Right cardiac atrium (tissue), 5 donors: ENCODE results near the gene MAN1A2. TPM values are rescaled to one million over a fixed set of nuclear protein-coding genes. Genes with fewer than 3 reads are reported as not detected.

Experiments used
- ATAC-seq, 2 donors: fragments of 200-7000 bp; cut with Tn5 transposase; one replicate each; pipeline versions ENCODE4 v1.8.0 to v1.9.1; 2020; ENCODE audit warnings: moderate library complexity in 2 of 2, mild to moderate bottlenecking in 1 of 2
- DNase-seq, 3 donors: peaks; one replicate each; pipeline ENCODE4 v3.0.0-alpha.2; 2020
- H3K27ac ChIP-seq: one replicate; pipeline ENCODE4 v1.5.1; 2013; ENCODE audit warnings: mild to moderate bottlenecking, low read length, control low read depth, moderate library complexity
- H3K27me3 ChIP-seq: one replicate; pipeline ENCODE4 v1.6.1; 2013; ENCODE audit not compliant: control insufficient read depth, insufficient read depth
- H3K4me1 ChIP-seq: one replicate; pipeline ENCODE4 v1.6.1; 2013; ENCODE audit warnings: low read length; ENCODE audit not compliant: control insufficient read depth, insufficient read depth
- H3K4me3 ChIP-seq: one replicate; pipeline ENCODE4 v1.5.1; 2013; ENCODE audit warnings: low read length, control low read depth
- H3K9me3 ChIP-seq: one replicate; pipeline ENCODE4 v1.6.1; 2013; ENCODE audit warnings: low read length; ENCODE audit not compliant: control insufficient read depth
- WGBS: extraction: QIAGEN DNeasy Blood & Tissue Kit; methylation state at CpG from one replicate; pipeline ENCODE4 v1.1.7; 2013; 5-methylcytosine and 5-hydroxymethylcytosine counted together
- intact Hi-C, 4 donors: fragments of 100-400 bp; cut with DNase I; formaldehyde crosslinking; loops; one replicate each; pipeline versions ENCODE4 v1.11.0 to v1.14.0; 2022 to 2023
- polyA plus RNA-seq: library from polyadenylated mRNA; stranded (reverse); fragments of 200-250 nt; gene quantifications from one replicate; pipeline ENCODE4 v1.2.3, GENCODE V29; 2013
- total RNA-seq, 4 donors: library from RNA; stranded (reverse); fragmentation: NEBNext Ultra II Directional; extraction: Animal tissue kit (Norgen Biotek cat#: 25700); gene quantifications; one replicate each; pipeline ENCODE4 v1.2.1, GENCODE V29; 2021
- donor health status: healthy with polysubstance abuse.
- donor health status: DM: no; HTN: yes; CAD: no.
- donor health status: DM: no; HTN: no; CAD: no.
- donor health status: DM: no; HTN: yes; CAD: no; lungs with severe emphysema.
- donor health status: DM: yes; HTN: yes; CAD: no.

Gene MAN1A2
- total and polyA plus RNA-seq, 5 donors, result 8.8 to 49.0 (median 43.4) TPM

GRCh38 chr1:117362986-117363385 is 4.3 kb upstream of the MAN1A2 start:
- no peaks in the 10 kb centered on the region for H3K9me3 ChIP-seq
- no peak overlapping the region for H3K27ac ChIP-seq
- H3K27me3 ChIP-seq, result no peaks in the 10 kb centered on the region
- intact Hi-C loops, result loop anchor here in 1 of 4 donors (10.0 kb wide), 1 partner anchor 238 kb away; the partner anchor contains the start of gene TRIM45
- H3K4me3 ChIP-seq, result no peak overlapping the region
- H3K4me1 ChIP-seq, result peaks cover 5% of the 10 kb centered on the region
- no peak for DNase-seq
- WGBS, result 96% methylated on average over 1 of the region's 1 CpG
- no peak for ATAC-seq

- no peak for ATAC-seq
- H3K9me3 ChIP-seq, result no peaks in the 10 kb centered on the region
- peaks cover 5% of the 10 kb centered on the region for H3K4me1 ChIP-seq
- no peak for DNase-seq
- intact Hi-C loops, result loop anchor here in 1 of 4 donors (10.0 kb wide), 1 partner anchor 239 kb away; the partner anchor contains the start of gene TRIM45
- no peak overlapping the region for H3K4me3 ChIP-seq
- no peaks in the 10 kb centered on the region for H3K27me3 ChIP-seq
- H3K27ac ChIP-seq, result peak overlapping the region; percentile 12
- WGBS, result 52% methylated on average over 6 of the region's 6 CpGs
Observed at GRCh38 chr1:117363571-117364048, 3.6 kb upstream of the MAN1A2 start.

- DNase-seq, result no peak
- no peak for ATAC-seq
- Histone ChIP-seq H3K9me3 (no peaks in the 10 kb centered on the region), H3K27me3 (no peaks in the 10 kb centered on the region), H3K4me3 (no peak overlapping the region), H3K4me1 (peaks cover 5% of the 10 kb centered on the region), H3K27ac (no peak overlapping the region)
- intact Hi-C loops, result loop anchor here in 1 of 4 donors (10.0 kb wide), 1 partner anchor 239 kb away; the partner anchor contains the start of gene TRIM45
- WGBS, result 70% methylated on average over 4 of the region's 4 CpGs
Observed at GRCh38 chr1:117364240-117364639, 3.0 kb upstream of the MAN1A2 start.

GRCh38 chr1:117365350-117366176 is 1.7 kb upstream of the MAN1A2 start:
- peaks cover 5% of the 10 kb centered on the region for H3K4me1 ChIP-seq
- H3K4me3 ChIP-seq, result peak overlapping the region; percentile 75
- H3K27ac ChIP-seq, result peak overlapping the region; percentile 90
- ATAC-seq, result no peak
- intact Hi-C loops, result loop anchor here in 1 of 4 donors (10.0 kb wide), 1 partner anchor 241 kb away; the partner anchor contains the start of gene TRIM45
- no peaks in the 10 kb centered on the region for H3K9me3 ChIP-seq
- no peaks in the 10 kb centered on the region for H3K27me3 ChIP-seq
- DNase-seq, result peak in 2 of 3 donors; percentile 53 to 56
- 49% methylated on average over 8 of the region's 8 CpGs for WGBS

- Histone ChIP-seq H3K27ac (peak overlapping the region; percentile 90), H3K4me1 (peaks cover 8% of the 10 kb centered on the region), H3K27me3 (no peaks in the 10 kb centered on the region), H3K4me3 (peak overlapping the region; percentile 75), H3K9me3 (no peaks in the 10 kb centered on the region)
- peak; percentile 91 to 93 for ATAC-seq
- intact Hi-C loops, result loop anchor here in 1 of 4 donors (10.0 kb wide), 1 partner anchor 242 kb away; the partner anchor contains the start of gene TRIM45
- DNase-seq, result peak; percentile 90 to 96 (median 96)
- WGBS, result under 1% methylated on average over 75 of the region's 75 CpGs
Observed at GRCh38 chr1:117366177-117367045, 838 bp upstream of the MAN1A2 start.

- no peak for DNase-seq
- Histone ChIP-seq H3K4me3 (peak overlapping the region; percentile 75), H3K27me3 (no peaks in the 10 kb centered on the region), H3K4me1 (peaks cover 9% of the 10 kb centered on the region), H3K9me3 (no peaks in the 10 kb centered on the region), H3K27ac (peak overlapping the region; percentile 32)
- no peak for ATAC-seq
- intact Hi-C loops, result loop anchor here in 1 of 4 donors (10.0 kb wide), 1 partner anchor 244 kb away; the partner anchor contains the start of gene TRIM45
- WGBS, result 8% methylated on average over 19 of the region's 19 CpGs
Observed at GRCh38 chr1:117368116-117369108, 1.2 kb downstream of the MAN1A2 start.

GRCh38 chr1:117370071-117370470 is 2.8 kb downstream of the MAN1A2 start:
- H3K27ac ChIP-seq, result no peak overlapping the region
- 13% methylated on average over 2 of the region's 2 CpGs for WGBS
- H3K4me3 ChIP-seq, result peak overlapping the region; percentile 70
- DNase-seq, result no peak
- intact Hi-C loops, result no loop called here
- H3K9me3 ChIP-seq, result no peaks in the 10 kb centered on the region
- no peaks in the 10 kb centered on the region for H3K27me3 ChIP-seq
- ATAC-seq, result no peak
- H3K4me1 ChIP-seq, result peaks cover 6% of the 10 kb centered on the region

- Histone ChIP-seq H3K27me3 (no peaks in the 10 kb centered on the region), H3K4me3 (peak overlapping the region; percentile 70), H3K9me3 (no peaks in the 10 kb centered on the region), H3K27ac (no peak overlapping the region), H3K4me1 (peaks cover 6% of the 10 kb centered on the region)
- intact Hi-C loops, result no loop called here
- DNase-seq (no peak), ATAC-seq (no peak)
Observed at GRCh38 chr1:117370509-117370908, 3.3 kb downstream of the MAN1A2 start.

- ATAC-seq (no peak), DNase-seq (no peak)
- no peak overlapping the region for H3K4me3 ChIP-seq
- 83% methylated on average over 4 of the region's 4 CpGs for WGBS
- no peaks in the 10 kb centered on the region for H3K9me3 ChIP-seq
- H3K27ac ChIP-seq, result no peak overlapping the region
- H3K27me3 ChIP-seq, result no peaks in the 10 kb centered on the region
- H3K4me1 ChIP-seq, result peaks cover 6% of the 10 kb centered on the region
- intact Hi-C loops, result no loop called here
Observed at GRCh38 chr1:117371441-117372151, 4.3 kb downstream of the MAN1A2 start.
